ENCODE data around the gene ELAC1.

- TF ChIP-seq CTCF (conservative IDR thresholded peaks at IDR 0.05; ENCODE audit: low read length) (no peak), EZH2phosphoT487 (IDR thresholded peaks at IDR 0.05; ENCODE audit: borderline replicate concordance, low read depth, low read length) (no peak)
Observed at GRCh38 chr18:50977037-50977760, 9.4 kb downstream of the ELAC1 start.
